ENCODE results near the gene ZEB1. TPM values are rescaled to one million over a fixed set of nuclear protein-coding genes. Genes with fewer than 3 reads are reported as not detected.

ZEB1 gene
- total and polyA plus RNA-seq, 2 of the 13 experiments (the other 11 are each of a cell fraction or from before 2014, with no cell fraction given), result 9.6 to 18.0 TPM

DNA sequence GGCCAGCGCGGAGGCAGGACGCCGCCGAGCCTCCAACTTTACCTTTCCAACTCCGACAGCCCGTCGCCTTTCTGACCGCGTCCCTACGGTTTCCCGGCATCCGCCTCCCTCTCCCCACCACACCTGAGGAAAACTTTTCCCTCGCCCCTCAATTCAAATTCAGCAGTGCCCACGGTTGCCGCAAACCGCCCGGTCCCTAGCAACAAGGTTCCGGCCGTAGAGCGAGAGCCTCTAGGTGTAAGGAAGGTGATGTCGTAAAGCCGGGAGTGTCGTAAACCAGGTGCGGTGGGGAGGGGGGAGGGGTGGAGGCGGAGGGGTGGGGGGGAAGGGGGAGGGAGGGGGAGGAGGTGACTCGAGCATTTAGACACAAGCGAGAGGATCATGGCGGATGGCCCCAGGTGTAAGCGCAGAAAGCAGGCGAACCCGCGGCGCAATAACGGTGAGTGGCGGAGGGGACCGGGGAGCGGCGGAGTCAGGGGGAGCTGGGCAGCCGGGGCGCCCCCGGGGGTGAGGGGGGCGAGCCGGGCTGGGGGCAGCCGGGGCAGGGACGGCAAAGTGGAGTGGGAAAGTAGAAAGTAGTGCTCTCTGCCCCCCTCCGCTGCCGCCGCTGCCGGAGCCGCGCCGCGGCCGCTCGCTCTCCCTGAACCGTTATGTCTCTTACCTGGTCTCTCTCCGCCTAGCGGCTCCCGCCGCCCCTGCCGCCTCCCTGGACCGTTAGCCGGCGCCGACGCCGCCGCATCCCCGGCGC is at the start of gene ZEB1 (continued):
- TF ChIP-seq, protein P1, sequence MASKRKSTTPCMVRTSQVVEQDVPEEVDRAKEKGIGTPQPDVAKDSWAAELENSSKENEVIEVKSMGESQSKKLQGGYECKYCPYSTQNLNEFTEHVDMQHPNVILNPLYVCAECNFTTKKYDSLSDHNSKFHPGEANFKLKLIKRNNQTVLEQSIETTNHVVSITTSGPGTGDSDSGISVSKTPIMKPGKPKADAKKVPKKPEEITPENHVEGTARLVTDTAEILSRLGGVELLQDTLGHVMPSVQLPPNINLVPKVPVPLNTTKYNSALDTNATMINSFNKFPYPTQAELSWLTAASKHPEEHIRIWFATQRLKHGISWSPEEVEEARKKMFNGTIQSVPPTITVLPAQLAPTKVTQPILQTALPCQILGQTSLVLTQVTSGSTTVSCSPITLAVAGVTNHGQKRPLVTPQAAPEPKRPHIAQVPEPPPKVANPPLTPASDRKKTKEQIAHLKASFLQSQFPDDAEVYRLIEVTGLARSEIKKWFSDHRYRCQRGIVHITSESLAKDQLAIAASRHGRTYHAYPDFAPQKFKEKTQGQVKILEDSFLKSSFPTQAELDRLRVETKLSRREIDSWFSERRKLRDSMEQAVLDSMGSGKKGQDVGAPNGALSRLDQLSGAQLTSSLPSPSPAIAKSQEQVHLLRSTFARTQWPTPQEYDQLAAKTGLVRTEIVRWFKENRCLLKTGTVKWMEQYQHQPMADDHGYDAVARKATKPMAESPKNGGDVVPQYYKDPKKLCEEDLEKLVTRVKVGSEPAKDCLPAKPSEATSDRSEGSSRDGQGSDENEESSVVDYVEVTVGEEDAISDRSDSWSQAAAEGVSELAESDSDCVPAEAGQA (IDR thresholded peaks at IDR 0.05; ENCODE audit: low read depth), result no peak
- TF ChIP-seq, protein P1 (CRISPR knock-in tag; IDR thresholded peaks at IDR 0.05; ENCODE audit: borderline replicate concordance), result no peak
- TF ChIP-seq, protein P2, sequence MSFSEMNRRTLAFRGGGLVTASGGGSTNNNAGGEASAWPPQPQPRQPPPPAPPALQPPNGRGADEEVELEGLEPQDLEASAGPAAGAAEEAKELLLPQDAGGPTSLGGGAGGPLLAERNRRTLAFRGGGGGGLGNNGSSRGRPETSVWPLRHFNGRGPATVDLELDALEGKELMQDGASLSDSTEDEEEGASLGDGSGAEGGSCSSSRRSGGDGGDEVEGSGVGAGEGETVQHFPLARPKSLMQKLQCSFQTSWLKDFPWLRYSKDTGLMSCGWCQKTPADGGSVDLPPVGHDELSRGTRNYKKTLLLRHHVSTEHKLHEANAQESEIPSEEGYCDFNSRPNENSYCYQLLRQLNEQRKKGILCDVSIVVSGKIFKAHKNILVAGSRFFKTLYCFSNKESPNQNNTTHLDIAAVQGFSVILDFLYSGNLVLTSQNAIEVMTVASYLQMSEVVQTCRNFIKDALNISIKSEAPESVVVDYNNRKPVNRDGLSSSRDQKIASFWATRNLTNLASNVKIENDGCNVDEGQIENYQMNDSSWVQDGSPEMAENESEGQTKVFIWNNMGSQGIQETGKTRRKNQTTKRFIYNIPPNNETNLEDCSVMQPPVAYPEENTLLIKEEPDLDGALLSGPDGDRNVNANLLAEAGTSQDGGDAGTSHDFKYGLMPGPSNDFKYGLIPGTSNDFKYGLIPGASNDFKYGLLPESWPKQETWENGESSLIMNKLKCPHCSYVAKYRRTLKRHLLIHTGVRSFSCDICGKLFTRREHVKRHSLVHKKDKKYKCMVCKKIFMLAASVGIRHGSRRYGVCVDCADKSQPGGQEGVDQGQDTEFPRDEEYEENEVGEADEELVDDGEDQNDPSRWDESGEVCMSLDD (CRISPR knock-in tag; IDR thresholded peaks at IDR 0.05; ENCODE audit: borderline replicate concordance), result no peak
- no peak for TF ChIP-seq ZNF569 (CRISPR knock-in tag; IDR thresholded peaks at IDR 0.05; ENCODE audit: borderline replicate concordance)
- peak; percentile 74 for TF ChIP-seq SAP130 (CRISPR knock-in tag; IDR thresholded peaks at IDR 0.05; ENCODE audit: low read depth)
- peak; percentile 86 for TF ChIP-seq RFX3 (CRISPR knock-in tag; IDR thresholded peaks at IDR 0.05)
- no peak for TF ChIP-seq NR1H2 (CRISPR knock-in tag; IDR thresholded peaks at IDR 0.05; ENCODE audit: borderline replicate concordance, low read depth)
- no peak for TF ChIP-seq ADNP (CRISPR knock-in tag; IDR thresholded peaks at IDR 0.05)
- TF ChIP-seq ZNF629 (CRISPR knock-in tag; conservative IDR thresholded peaks at IDR 0.05), result no peak
- no peak for TF ChIP-seq ZNF431 (CRISPR knock-in tag; IDR thresholded peaks at IDR 0.05; ENCODE audit: borderline replicate concordance, low read depth)
- TF ChIP-seq, protein P3, sequence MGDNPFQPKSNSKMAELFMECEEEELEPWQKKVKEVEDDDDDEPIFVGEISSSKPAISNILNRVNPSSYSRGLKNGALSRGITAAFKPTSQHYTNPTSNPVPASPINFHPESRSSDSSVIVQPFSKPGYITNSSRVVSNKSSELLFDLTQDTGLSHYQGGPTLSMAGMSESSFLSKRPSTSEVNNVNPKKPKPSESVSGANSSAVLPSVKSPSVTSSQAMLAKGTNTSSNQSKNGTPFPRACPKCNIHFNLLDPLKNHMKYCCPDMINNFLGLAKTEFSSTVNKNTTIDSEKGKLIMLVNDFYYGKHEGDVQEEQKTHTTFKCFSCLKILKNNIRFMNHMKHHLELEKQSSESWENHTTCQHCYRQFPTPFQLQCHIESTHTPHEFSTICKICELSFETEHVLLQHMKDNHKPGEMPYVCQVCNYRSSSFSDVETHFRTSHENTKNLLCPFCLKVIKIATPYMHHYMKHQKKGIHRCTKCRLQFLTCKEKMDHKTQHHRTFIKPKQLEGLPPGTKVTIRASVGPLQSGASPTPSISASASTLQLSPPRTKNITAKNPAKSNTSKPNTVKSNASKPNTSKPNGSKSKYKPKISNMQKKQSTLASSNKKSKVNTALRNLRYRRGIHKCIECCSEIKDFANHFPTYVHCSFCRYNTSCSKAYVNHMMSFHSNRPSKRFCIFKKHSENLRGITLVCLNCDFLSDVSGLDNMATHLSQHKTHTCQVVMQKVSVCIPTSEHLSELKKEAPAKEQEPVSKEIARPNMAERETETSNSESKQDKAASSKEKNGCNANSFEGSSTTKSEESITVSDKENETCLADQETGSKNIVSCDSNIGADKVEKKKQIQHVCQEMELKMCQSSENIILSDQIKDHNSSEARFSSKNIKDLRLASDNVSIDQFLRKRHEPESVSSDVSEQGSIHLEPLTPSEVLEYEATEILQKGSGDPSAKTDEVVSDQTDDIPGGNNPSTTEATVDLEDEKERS (CRISPR knock-in tag; IDR thresholded peaks at IDR 0.05), result no peak
- no peak for TF ChIP-seq ZNF343 (CRISPR knock-in tag; IDR thresholded peaks at IDR 0.05)
- TF ChIP-seq ZNF274 (CRISPR knock-in tag; IDR thresholded peaks at IDR 0.05), result no peak; the same call in 1 of the 2 replicates
- peak; percentile 74 for TF ChIP-seq POLR2AphosphoS5 (IDR thresholded peaks at IDR 0.05; ENCODE audit: low read depth, low read length)
- TF ChIP-seq, protein P4, sequence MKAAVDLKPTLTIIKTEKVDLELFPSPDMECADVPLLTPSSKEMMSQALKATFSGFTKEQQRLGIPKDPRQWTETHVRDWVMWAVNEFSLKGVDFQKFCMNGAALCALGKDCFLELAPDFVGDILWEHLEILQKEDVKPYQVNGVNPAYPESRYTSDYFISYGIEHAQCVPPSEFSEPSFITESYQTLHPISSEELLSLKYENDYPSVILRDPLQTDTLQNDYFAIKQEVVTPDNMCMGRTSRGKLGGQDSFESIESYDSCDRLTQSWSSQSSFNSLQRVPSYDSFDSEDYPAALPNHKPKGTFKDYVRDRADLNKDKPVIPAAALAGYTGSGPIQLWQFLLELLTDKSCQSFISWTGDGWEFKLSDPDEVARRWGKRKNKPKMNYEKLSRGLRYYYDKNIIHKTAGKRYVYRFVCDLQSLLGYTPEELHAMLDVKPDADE (CRISPR knock-in tag; IDR thresholded peaks at IDR 0.05), result no peak
- no peak for TF ChIP-seq NCOR1 (IDR thresholded peaks at IDR 0.05; ENCODE audit: borderline replicate concordance, low read length)
